ENCODE measurements around the gene PSEN1. TPM values are rescaled to one million over a fixed set of nuclear protein-coding genes. Genes with fewer than 3 reads are reported as not detected.

Gene PSEN1
- total and polyA plus RNA-seq, 10 of the 15 experiments (the other 5 are each of a cell fraction or from before 2014, with no cell fraction given), result 8.9 to 32.3 (median 21.8) TPM

- FAIRE-seq (peak; percentile 47), ATAC-seq (peak; percentile 60), DNase-seq (ENCODE audit: low read depth, low spot score) (no peak)
- in situ Hi-C loops (cut with MboI) (no loop called here), intact Hi-C loops (cut with micrococcal nuclease; ENCODE audit: unreplicated experiment) (loop anchor here (1.0 kb wide), 1 partner anchor 299 kb away; no protein-coding TSS in a partner anchor)
- no peaks in the 10 kb centered on the region for H3K4me1 ChIP-seq (ENCODE audit: control insufficient read depth, insufficient read depth, low read length)
- 33% methylated on average over 3 of the region's 3 CpGs for WGBS (ENCODE audit: insufficient coverage, insufficient replicate concordance, low lambda C conversion rate, missing lambda C conversion rate)
- H3K9me3 ChIP-seq (replicated peaks; ENCODE audit: control insufficient read depth, insufficient read depth, low read length), result no peaks in the 10 kb centered on the region
- no peak overlapping the region for H2AFZ ChIP-seq (ENCODE audit: control insufficient read depth, low read depth, low read length)
- no peak overlapping the region for H3K9ac ChIP-seq (ENCODE audit: control insufficient read depth, insufficient read depth, low read length)
- SMC1A ChIA-PET (ENCODE audit: uncharacterized antibody, unreplicated experiment), result interaction anchor here (0.7 to 2.5 kb wide), 20 partner anchors 9 to 460 kb away, joined by 3 to 37 read pairs (median 4); partner anchors contain the start of gene NUMB
- H3K27me3 ChIP-seq (replicated peaks in 1 of 2; ENCODE audit: control insufficient read depth in 2 of 2, insufficient read depth in 2 of 2, low read length in 1 of 2), result no peaks in the 10 kb centered on the region
- H3K27ac ChIP-seq (ENCODE audit: control insufficient read depth, insufficient read depth), result no peak overlapping the region
- no TSS peak for BruUV-seq (replicated peaks)
- no peak overlapping the region for H3K4me3 ChIP-seq
- no peaks in the 10 kb centered on the region for H3K79me2 ChIP-seq (ENCODE audit: control insufficient read depth, insufficient read depth, low read length)
- H4K20me1 ChIP-seq (ENCODE audit: control insufficient read depth, insufficient read depth), result no peaks in the 10 kb centered on the region
- no peak overlapping the region for H3K4me2 ChIP-seq (ENCODE audit: control insufficient read depth, insufficient read depth)
- RAD21 ChIA-PET (ENCODE audit: unreplicated experiment), result interaction anchor here (1.0 to 2.3 kb wide), 15 partner anchors 37 to 659 kb away, joined by 3 to 48 read pairs (median 4); partner anchors contain the start of genes NUMB, PSEN1 and RIOX1
- CTCF ChIA-PET, result interaction anchor here (0.6 to 5.1 kb wide), 40 partner anchors 9 to 1320 kb away, joined by 3 to 106 read pairs (median 4); partner anchors contain the start of genes ACOT1, ISCA2, NPC2 and PSEN1
- H3K36me3 ChIP-seq (ENCODE audit: control insufficient read depth in 2 of 2, insufficient read depth in 2 of 2, low read length in 1 of 2), result peaks cover 11 to 28% of the 10 kb centered on the region in 2 experiments; a peak in 3 of 4 replicates
- POLR2A ChIA-PET, result interaction anchor here (0.8 to 1.0 kb wide), 2 partner anchors 97 to 298 kb away, joined by 3 to 6 read pairs; no protein-coding TSS in a partner anchor
- TF ChIP-seq ZNF207 (IDR thresholded peaks at IDR 0.05; ENCODE audit: borderline replicate concordance) (no peak), RAD51 (IDR thresholded peaks at IDR 0.05) (peak; percentile 41; the same call in 1 of the 2 replicates), SMC3 (IDR thresholded peaks at IDR 0.05; ENCODE audit: borderline replicate concordance, low read length) (peak; percentile 67; the same call in 1 of the 2 replicates), HDAC6 (IDR thresholded peaks at IDR 0.05; ENCODE audit: unreplicated experiment) (no peak), CEBPB (IDR thresholded peaks at IDR 0.05; ENCODE audit: borderline replicate concordance in 1 of 2, low read depth in 2 of 2, low read length in 2 of 2) (no peak), EZH2 (IDR thresholded peaks at IDR 0.05; ENCODE audit: borderline replicate concordance, control insufficient read depth, low read depth, low read length) (no peak), KDM1A (IDR thresholded peaks at IDR 0.05; ENCODE audit: borderline replicate concordance) (no peak), ZNF24 (IDR thresholded peaks at IDR 0.05) (no peak), RAD21 (IDR thresholded peaks at IDR 0.05; ENCODE audit: insufficient read depth, low read depth, low read length) (peak; percentile 68), USF1 (IDR thresholded peaks at IDR 0.05; ENCODE audit: borderline replicate concordance, extremely low read length, insufficient read depth, low read depth, low read length) (no peak), ZNF384 (IDR thresholded peaks at IDR 0.05; ENCODE audit: borderline replicate concordance, low read depth, low read length) (no peak; the same call in 1 of the 2 replicates), WRNIP1 (IDR thresholded peaks at IDR 0.05; ENCODE audit: borderline replicate concordance, low read depth, low read length) (no peak), ZNF217 (IDR thresholded peaks at IDR 0.05) (no peak), MXI1 (IDR thresholded peaks at IDR 0.05; ENCODE audit: low read depth, low read length) (0 out of 2 replicates have a peak, but pooled peaks have one; percentile 24), CTCF (IDR thresholded peaks at IDR 0.05 in 2 of 3, conservative IDR thresholded peaks at IDR 0.05 in 1 of 3; ENCODE audit: control insufficient read depth in 2 of 3, extremely low read depth in 1 of 3, insufficient read depth in 1 of 3, low read depth in 3 of 3, low read length in 3 of 3) (peak; percentile 19 to 62 (median 36); a peak in 4 of 6 replicates)
- TF ChIP-seq, protein P1, sequence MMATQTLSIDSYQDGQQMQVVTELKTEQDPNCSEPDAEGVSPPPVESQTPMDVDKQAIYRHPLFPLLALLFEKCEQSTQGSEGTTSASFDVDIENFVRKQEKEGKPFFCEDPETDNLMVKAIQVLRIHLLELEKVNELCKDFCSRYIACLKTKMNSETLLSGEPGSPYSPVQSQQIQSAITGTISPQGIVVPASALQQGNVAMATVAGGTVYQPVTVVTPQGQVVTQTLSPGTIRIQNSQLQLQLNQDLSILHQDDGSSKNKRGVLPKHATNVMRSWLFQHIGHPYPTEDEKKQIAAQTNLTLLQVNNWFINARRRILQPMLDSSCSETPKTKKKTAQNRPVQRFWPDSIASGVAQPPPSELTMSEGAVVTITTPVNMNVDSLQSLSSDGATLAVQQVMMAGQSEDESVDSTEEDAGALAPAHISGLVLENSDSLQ (IDR thresholded peaks at IDR 0.05), result peak; percentile 27; the same call in 1 of the 2 replicates
Measured at GRCh38 chr14:73173092-73173735, 36.9 kb downstream of the PSEN1 start.

All from GM12878 (cell line).